ENCODE results near the gene PADI4. TPM values are rescaled to one million over a fixed set of nuclear protein-coding genes. Genes with fewer than 3 reads are reported as not detected.

Gene PADI4
- total and polyA plus RNA-seq, 8 donors, result 0.77 to 13.8 (median 1.8) TPM

GRCh38 chr1:17377325-17377953, 69.4 kb downstream of the PADI4 start:
- DNase-seq (peak in 2 of 4 donors; percentile 1 to 50), ATAC-seq (no peak)
- intact Hi-C loops (cut with DNase I), result no loop called here
- H3K9me3 ChIP-seq, result no peaks in the 10 kb centered on the region
- H3K27ac ChIP-seq, result no peak overlapping the region
- H3K36me3 ChIP-seq, result no peaks in the 10 kb centered on the region
- no peak for TF ChIP-seq CTCF (IDR thresholded peaks at IDR 0.05)
- H3K4me1 ChIP-seq, result no peaks in the 10 kb centered on the region
- peaks cover 4 to 76% of the 10 kb centered on the region in 2 donors for H3K27me3 ChIP-seq
- no peak overlapping the region for H3K4me3 ChIP-seq

GRCh38 chr1:17381161-17381560, 73.2 kb downstream of the PADI4 start:
- intact Hi-C loops (cut with DNase I), result no loop called here
- no peak for TF ChIP-seq CTCF (IDR thresholded peaks at IDR 0.05)

GRCh38 chr1:17392199-17392740, 84.3 kb downstream of the PADI4 start:
- no peak overlapping the region for H3K4me3 ChIP-seq
- H3K27me3 ChIP-seq, result peaks cover 0 to 7% of the 10 kb centered on the region in 2 donors
- no peak overlapping the region for H3K27ac ChIP-seq
- DNase-seq, result no peak
- no peaks in the 10 kb centered on the region for H3K4me1 ChIP-seq
- H3K9me3 ChIP-seq, result no peaks in the 10 kb centered on the region
- no peaks in the 10 kb centered on the region for H3K36me3 ChIP-seq
- TF ChIP-seq CTCF (IDR thresholded peaks at IDR 0.05), result no peak
- no peak for ATAC-seq
- intact Hi-C loops (cut with DNase I), result no loop called here

More at GRCh38 chr1:17381161-17381560, 73.2 kb downstream of the PADI4 start:
- peaks cover 4 to 44% of the 10 kb centered on the region in 2 donors for H3K27me3 ChIP-seq
- DNase-seq, result no peak
- no peaks in the 10 kb centered on the region for H3K4me1 ChIP-seq
- H3K27ac ChIP-seq, result no peak overlapping the region
- H3K4me3 ChIP-seq, result no peak overlapping the region
- no peak for ATAC-seq
- H3K9me3 ChIP-seq, result no peaks in the 10 kb centered on the region
- no peaks in the 10 kb centered on the region for H3K36me3 ChIP-seq

GRCh38 chr1:17393230-17393629, 85.2 kb downstream of the PADI4 start:
- no peak for TF ChIP-seq CTCF (IDR thresholded peaks at IDR 0.05)
- no peaks in the 10 kb centered on the region for H3K36me3 ChIP-seq
- peaks cover 0 to 7% of the 10 kb centered on the region in 2 donors for H3K27me3 ChIP-seq
- H3K4me3 ChIP-seq, result no peak overlapping the region
- intact Hi-C loops (cut with DNase I), result no loop called here
- DNase-seq (no peak), ATAC-seq (no peak)
- no peak overlapping the region for H3K27ac ChIP-seq
- H3K9me3 ChIP-seq, result no peaks in the 10 kb centered on the region
- no peaks in the 10 kb centered on the region for H3K4me1 ChIP-seq

- peak; percentile 34 for ATAC-seq
- Histone ChIP-seq H3K27me3 (no peaks in the 10 kb centered on the region), H3K4me1 (no peaks in the 10 kb centered on the region), H3K36me3 (no peaks in the 10 kb centered on the region), H3K9me3 (no peaks in the 10 kb centered on the region), H3K27ac (no peak overlapping the region), H3K4me3 (no peak overlapping the region)
- DNase-seq, result no peak
- intact Hi-C loops (cut with DNase I), result no loop called here
- no peak for TF ChIP-seq CTCF (IDR thresholded peaks at IDR 0.05)
Observed at GRCh38 chr1:17397910-17398695, 90.1 kb downstream of the PADI4 start.

Data from left lung (tissue), 10 donors.